GM08714 (cell line): Measurements from ENCODE around the gene AGFG2.
"Not testable (repeated sequence)": the region's sequence is repeated elsewhere in the genome, so short reads cannot be mapped to it uniquely, and the experiment has no call there.

Experiments used
- H3K4me3 ChIP-seq: fragments of 200-500 bp; sonication (Bioruptor generic); 2 replicates; pipeline ENCODE4 v1.5.1; 2014; ENCODE audit warnings: mild to moderate bottlenecking, low read length, inconsistent platforms
- ZNF274 ChIP-seq: IDR thresholded peaks from 2 replicates; pipeline ENCODE4 v1.6.1; 2012; ENCODE audit warnings: mild to moderate bottlenecking, low read depth, low read length

Gene AGFG2

GRCh38 chr7:100555701-100556100, 16.7 kb downstream of the AGFG2 start:
- TF ChIP-seq ZNF274 = no peak
- no peak overlapping the region for H3K4me3 ChIP-seq

GRCh38 chr7:100556541-100556940, 17.5 kb downstream of the AGFG2 start:
- no peak overlapping the region for H3K4me3 ChIP-seq
- TF ChIP-seq ZNF274 = no peak

DNA sequence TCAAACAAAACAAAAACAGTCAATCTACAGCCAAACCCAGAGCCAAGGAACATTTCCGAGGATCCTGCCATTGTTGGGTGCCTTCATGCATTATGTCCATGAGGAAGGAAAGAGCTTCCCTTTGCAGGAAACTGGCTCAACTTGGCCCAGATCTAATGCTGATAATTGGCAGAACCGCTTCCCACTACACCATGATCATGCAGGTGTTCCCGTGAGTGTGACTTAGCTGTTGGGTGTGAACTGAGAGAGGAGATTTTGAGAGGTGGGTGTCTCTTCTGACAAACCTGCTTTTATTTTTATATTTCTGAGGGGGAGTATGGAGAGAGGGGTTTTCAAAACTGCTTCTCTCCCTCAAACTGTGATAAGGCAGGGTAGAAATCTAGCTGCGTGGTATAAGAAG, 20.1 kb downstream of the AGFG2 start:
- no peak for TF ChIP-seq ZNF274
- no peak overlapping the region for H3K4me3 ChIP-seq

DNA sequence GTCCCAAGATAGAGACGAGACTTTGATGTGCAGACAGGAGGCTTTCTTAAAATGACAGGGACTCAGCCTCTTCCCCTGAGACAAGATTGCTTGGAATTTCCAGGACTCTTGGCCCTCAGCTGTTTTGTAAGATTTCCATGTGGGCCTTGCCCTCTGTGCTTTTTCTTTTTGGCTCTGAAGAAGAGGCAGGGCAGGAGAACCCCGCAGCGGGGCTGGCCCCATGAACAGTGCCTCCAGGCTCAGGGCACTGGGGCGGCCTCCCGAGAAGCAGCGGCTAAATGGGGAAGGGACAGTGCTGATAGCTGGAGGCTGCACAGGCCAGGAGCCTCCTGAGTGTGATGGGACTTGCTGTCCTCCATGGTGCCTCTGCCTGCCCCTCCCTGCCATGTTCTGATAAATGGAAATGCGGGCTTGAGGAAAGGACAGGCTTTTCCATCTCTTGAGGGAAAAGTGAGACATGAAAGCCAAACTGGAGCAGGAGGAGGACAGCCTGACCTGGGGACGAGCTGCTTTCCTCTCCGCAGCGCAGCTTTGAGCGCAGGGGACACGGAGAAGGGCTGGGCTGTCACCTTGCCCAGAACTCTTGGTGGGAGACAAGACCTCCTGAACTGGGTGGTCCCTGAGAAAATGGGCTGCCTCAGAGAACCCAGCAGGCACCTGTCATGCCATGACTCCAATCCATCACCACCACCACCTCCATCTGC, 22.6 kb downstream of the AGFG2 start:
- no peak overlapping the region for H3K4me3 ChIP-seq
- no peak for TF ChIP-seq ZNF274

GRCh38 chr7:100562195-100563099, 23.4 kb downstream of the AGFG2 start:
- no peak overlapping the region for H3K4me3 ChIP-seq
- TF ChIP-seq ZNF274 = no peak

GRCh38 chr7:100563100-100563564, 24.1 kb downstream of the AGFG2 start:
- TF ChIP-seq ZNF274 = no peak

DNA sequence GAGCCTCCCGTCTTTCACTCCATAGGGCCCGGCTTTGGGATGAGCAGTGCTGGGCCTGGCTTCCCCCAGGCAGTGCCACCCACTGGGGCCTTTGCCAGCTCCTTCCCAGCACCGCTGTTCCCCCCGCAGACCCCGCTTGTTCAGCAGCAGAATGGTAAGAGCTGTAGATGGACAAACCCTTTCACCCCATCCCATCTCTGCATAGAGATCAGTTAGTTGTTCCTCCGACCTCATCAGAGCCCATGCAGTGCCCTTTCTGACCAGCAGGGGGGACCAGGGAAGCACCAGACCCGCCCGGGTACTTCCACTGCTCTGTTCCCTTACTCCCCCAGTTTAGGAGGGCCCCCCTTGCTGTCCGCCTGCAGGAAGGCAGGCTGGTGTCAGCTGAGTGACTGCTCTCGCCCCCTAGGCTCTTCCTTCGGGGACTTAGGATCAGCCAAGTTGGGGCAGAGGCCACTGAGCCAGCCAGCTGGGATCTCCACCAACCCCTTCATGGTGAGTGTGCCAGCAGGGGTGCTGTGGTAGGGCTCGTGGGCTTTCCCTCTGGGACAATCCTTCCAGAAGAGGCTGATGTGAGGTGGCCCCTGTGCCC, 24.9 kb downstream of the AGFG2 start:
- H3K4me3 ChIP-seq = no peak overlapping the region
- TF ChIP-seq ZNF274 = no peak

More at GRCh38 chr7:100563100-100563564, 24.1 kb downstream of the AGFG2 start:
- H3K4me3 ChIP-seq = no peak overlapping the region

- not testable (repeated sequence) for H3K4me3 ChIP-seq
These were observed 25.4 kb downstream of the AGFG2 start for GRCh38 chr7:100564405-100564804.

DNA sequence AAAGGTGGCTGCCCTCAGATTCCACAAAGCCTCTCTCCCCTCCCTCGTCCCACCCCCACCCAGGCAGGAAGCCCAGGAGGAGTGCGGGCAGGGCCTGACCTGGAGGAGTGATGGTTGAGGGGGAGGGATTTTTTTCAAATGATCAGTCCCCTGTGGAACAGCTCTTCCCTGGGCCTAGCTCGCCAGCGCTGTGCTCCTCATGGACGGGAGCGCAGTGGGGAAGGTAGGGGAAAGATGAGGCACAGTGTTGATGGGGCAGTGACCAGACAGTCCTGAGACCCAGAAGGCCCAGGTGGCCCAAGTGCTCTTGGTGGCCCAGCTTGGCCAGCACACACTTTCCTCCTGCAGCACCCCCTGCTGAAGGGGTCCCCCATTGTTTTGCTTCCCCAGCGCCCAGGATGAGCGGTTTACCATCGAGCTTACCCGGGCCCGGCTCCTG, 26.1 kb downstream of the AGFG2 start:
- TF ChIP-seq ZNF274 = no peak
- no peak overlapping the region for H3K4me3 ChIP-seq

DNA sequence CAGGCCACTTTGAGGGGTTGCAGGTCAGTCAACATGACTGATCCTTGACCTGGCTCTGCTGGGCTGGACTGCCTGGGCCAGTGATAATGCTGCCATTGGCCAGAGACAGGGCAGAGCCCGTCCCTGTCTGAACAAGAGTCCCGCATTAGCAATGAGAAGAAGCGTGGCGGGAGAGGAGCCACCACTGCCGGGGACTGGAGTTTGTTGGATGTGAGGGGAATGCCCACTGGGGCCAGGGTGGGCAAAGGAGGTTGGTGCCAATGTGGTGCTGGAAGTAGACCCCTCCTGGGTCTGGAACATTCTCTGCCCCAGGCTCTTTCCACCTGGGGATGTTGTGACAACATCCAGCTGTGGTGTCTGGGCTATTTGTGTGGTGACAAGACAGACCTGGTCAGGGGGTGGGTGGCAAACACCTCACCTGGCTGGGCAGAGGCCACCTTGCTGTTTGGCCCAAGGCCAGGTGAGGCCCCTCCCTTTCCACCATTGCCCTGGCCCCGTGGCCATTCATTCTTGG, 27.1 kb downstream of the AGFG2 start:
- TF ChIP-seq ZNF274 = no peak
- H3K4me3 ChIP-seq = no peak overlapping the region

GRCh38 chr7:100567031-100567730, 28.2 kb downstream of the AGFG2 start:
- no peak overlapping the region for H3K4me3 ChIP-seq
- TF ChIP-seq ZNF274 = no peak

DNA sequence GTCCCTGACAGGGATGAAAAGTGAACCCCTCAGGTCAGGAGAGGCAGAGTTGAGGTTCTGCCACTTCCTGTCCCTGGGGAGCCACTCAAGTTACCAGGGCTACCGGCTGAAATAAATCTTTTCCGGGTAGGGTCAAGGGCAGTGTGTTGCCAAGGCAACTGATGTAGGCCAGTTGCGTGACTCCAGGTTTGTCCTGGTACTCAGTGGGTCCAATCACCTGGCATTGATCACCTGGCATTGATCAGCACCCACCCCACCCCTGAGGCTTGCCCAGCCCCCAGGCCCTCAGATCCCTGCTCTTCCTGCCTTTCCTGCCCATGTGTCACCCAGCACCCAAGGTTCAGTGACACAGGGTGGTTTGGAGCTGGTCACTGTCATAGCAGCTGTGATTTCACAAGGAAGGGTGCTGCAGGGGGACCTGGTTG, 28.8 kb downstream of the AGFG2 start:
- no peak for TF ChIP-seq ZNF274
- H3K4me3 ChIP-seq = no peak overlapping the region

DNA sequence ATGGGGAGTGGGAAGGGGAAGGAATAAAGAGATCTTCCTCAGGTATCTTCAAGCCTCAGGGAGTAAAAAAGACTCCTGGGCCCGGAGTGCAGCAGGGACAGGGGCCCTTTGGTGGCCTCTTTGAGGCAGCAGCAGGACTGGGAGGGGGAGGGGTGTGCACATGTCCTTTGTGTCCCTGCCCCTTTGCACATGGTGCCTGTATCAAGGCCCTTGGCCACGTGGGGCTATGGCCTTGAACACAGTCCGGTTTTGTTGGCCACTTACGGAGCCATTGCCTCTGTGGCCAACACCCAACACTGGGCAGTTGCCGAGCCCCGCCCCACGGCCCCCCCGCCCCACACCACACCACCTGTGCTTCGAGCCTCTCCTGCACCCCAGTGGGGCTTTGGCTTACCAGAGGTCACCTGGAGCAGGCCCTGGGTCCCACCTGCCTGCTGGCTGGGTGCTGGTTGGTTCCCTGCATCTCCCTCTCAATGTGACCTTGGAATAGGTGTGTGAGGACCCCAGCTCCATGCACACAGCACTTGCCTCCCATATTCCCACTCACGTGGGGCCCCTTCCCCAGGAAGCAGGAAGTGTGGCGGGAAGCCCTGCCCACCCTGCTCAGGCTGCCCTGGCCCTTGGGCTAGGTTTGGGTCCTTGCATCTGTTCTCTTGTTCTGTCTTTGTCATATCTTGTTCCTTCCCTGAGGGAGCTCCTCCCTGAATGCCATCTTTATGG, 29.3 kb downstream of the AGFG2 start:
- H3K4me3 ChIP-seq = no peak overlapping the region
- no peak for TF ChIP-seq ZNF274
